ENCODE results near the gene NSUN7.
A peak's percentile ranks its signal among the peaks of the same experiment; 100 is the strongest.

DNA sequence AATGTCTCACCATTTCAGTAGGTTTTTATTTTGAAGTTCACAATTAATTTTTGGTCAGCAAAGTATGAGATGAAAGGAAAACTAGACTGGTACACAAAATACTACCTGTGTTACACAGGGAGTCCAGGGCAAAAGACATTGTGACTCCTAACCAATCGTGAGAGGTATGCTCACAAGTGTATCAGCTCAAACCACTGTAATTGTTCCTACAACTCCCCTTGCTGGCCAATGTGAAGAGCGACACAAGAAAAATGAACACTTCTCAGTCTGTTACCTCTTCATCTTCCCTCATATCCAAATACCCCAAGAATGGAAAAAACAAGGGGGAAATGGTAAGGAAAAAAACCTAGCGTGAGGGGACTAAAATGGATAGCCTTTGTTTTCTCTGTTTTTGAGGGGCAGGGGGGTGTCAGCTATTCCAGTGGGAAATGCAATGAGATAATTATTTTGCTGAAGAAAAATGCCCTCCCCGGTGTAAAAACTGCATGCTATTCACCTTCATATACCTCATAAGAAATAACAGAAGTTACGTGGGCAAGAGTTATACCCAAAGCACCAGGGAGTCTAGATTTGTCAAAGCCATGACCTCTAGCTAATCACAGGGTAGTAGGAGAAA, 30.6 kb upstream of the NSUN7 start:
- TF ChIP-seq, protein P1, sequence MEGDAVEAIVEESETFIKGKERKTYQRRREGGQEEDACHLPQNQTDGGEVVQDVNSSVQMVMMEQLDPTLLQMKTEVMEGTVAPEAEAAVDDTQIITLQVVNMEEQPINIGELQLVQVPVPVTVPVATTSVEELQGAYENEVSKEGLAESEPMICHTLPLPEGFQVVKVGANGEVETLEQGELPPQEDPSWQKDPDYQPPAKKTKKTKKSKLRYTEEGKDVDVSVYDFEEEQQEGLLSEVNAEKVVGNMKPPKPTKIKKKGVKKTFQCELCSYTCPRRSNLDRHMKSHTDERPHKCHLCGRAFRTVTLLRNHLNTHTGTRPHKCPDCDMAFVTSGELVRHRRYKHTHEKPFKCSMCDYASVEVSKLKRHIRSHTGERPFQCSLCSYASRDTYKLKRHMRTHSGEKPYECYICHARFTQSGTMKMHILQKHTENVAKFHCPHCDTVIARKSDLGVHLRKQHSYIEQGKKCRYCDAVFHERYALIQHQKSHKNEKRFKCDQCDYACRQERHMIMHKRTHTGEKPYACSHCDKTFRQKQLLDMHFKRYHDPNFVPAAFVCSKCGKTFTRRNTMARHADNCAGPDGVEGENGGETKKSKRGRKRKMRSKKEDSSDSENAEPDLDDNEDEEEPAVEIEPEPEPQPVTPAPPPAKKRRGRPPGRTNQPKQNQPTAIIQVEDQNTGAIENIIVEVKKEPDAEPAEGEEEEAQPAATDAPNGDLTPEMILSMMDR (conservative IDR thresholded peaks at IDR 0.05) = peak; percentile 76
- TF ChIP-seq ZFX (IDR thresholded peaks at IDR 0.05) = no peak
